SHP77 treated with DMSO at 0.1 percent for 48 hours (cell line): ENCODE measurements around the gene TMPRSS4.

Experiments
- DNase-seq: peaks from one replicate; lab custom pipeline; 2025; lab: John Stamatoyannopoulos, UW

TMPRSS4 gene

DNA sequence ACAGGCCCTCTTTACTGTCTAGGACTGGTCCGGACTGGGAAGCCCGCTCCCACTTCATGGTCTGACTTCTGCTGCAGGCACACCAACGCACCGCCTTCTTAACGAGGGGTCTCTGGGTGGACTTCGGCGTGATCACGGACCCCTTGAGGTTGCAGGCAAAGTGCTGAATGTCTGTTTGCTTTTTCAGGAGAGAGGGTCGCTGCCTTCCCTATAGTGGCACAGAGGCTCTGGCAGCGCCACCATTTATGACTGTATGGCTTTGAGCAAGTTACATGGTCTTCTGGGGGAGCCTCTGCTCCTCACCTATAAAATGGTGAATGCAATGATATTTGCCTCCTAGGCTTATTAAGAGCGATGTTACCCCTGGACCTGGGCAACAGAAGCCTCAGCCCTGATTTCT, 77.1 kb downstream of the TMPRSS4 start:
- DNase-seq, result no peak

DNA sequence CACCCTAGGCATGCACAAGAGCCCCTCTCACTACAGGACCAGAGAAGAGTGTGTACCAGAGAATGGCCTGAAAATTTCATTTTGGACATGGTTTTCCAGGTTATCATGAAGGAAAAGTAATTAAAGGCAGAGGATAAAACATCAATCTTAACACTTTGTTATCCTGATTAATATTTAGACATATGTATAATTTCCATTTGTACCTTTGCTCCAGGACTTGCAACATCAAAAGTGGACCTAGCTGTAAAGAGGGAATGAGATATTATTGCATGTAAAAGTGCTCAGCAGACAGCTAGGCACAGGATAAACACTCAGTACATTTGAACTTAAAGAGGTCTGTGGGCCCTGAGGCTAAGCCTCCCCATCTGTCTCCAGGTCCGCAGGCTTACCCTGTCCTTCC, 77.8 kb downstream of the TMPRSS4 start:
- no peak for DNase-seq

DNA sequence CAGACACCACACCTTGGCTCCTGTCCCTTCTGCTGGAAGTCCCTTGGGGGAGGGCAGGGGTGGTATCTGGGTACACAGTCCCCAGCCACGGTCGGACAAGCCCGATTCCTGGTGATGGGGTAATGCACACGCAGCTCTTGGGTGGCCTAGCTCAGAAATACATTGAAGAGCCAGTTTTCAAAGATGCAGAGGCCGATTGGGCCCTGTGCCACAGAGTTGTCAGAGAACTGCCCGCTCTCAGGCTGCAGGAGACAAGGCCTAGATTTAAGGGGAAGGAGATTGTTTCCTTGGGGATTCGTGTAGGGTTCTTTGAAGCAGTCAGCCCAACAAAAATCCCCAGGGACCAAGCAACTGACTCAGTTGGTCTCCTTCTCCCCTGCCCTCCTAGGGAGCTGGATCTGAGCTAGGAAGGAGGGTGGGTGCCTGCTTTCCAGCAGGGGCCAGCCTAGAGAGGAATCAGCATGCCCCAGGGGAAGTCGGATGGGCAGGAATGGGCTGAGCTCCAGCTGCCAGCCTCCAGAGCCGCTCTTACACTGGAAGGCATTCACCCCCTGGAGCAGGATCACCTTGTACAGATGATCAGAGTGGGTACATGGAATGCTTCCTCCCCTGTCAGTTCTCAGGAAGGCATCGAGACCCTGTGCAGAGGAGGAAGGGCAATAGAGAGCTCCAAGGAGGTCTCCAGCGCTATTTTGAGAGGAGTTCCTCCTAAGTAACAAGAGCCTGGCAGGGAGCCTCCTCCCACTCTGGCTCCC, 79.1 kb downstream of the TMPRSS4 start:
- no peak for DNase-seq

DNA sequence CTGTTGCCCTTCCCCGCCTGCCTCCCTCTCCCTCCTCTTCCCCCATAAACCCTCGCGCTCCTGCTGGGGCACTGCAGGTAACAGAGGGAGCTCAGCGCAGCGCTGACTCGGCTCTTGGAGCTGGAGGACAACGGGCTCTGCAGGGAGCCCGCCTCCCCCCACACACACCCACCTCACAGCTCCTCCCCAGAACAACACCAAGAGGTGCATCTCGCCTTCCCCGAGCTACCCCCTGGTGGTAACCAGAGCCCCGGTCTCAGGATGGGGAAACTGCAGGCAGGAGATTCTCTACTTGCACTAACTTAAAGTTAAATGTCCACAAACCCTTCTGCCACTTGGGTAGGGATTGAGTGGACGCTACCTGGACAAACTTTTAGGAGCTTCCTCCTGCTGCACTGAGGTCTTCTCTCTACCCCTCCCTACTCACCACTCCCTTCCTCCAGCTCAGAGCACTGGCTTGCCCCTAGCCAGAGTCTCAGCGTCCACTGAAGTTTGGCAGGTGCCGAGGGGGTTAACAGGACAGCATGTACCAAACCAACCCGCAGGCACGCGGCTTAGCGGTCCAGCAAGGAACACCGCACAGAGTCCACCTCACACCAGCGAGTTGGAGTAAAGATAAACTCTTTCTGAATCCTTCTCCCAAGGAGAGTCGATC, 79.8 kb downstream of the TMPRSS4 start:
- no peak for DNase-seq

DNA sequence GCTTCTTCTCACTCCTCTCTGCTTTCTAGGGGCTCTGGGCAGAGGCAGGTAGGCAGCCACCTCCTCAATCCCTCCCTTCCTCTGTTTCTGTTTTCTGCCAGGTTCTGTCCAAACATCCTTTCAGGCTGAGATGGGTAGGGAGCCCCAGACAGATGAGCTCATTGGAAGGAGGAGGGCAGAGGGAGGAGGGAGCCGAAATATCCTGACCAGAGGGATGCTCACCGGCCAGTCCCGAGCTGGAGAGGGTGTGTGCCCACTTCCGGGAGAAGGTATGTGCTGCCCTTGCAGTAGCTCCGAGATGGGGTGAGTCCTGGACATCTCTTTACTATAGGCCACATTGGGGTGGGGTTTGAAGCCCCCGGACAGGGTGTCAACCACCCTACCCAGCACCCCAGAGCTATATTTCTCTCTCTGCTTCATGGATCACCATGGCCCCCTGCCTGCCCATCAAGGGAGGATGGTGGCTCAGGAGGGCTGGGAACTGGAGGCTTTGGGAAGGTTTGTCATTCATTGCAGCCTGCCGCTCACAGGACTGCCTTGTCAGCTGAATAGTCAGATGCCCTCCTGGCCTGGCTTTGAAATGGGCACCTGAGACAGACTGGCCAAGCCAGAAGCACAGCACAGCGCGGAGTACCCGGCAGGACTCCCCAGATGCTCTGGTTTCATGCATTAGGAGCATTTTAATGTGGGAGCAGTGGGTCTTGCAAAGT, 80.5 kb downstream of the TMPRSS4 start:
- no peak for DNase-seq

DNA sequence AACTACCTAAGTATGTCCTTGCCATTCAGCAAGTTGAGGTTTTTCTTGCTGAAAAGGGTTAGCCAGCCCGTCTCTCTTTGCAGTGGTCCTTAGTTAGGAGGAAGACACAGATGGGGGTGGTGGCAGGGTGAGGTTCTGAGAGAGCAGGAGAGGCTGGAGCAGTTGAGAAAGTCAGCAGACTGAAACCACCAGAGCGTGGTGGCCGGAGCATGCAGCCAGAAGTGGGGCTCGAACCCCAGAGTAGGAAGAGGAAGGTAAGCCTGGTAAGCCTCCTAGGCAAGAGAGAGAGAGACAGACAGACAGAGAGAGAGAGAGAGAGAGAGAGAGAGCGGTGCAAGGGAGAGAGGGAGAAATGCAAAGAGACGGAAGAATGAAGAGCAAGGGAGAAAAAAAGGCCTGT, 84.9 kb downstream of the TMPRSS4 start:
- no peak for DNase-seq

DNA sequence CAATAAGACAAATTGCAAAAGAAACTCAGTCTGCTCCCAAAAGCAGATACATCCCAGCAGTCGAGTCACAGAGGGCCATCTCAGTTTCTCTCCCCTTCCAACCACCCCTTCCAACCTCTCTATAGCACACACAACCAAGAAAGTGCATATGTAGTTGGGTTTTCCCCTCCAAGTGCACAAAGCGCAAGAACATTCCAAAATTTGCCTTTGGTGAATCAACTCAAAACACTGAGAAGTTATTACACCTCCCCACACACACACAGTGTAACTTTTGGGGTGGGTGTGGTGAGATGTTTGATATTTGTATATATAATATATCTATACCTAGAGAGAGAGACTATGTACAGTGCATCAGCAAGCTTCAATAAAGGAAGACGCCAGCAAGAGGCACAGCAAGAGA, 86.0 kb downstream of the TMPRSS4 start:
- DNase-seq, result no peak

DNA sequence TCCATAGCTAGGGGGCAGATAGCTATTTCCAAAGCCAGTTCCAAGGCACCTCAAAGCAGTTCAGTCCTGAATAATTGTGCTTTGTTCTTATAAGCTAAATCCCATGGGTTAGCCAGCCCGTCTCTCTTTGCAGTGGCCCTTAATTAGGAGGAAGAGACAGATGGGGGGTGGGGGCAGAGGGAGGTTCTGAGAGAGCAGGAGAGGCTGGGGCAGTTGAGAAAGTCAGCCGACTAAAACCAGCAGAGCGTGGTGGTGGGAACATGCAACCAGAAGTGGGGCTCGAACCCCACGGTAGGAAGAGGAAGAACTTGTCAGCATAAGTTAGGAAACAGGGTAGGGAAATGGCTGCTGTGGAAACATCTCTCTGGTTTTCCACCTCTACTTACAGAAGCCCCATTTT, 86.6 kb downstream of the TMPRSS4 start:
- DNase-seq, result no peak

DNA sequence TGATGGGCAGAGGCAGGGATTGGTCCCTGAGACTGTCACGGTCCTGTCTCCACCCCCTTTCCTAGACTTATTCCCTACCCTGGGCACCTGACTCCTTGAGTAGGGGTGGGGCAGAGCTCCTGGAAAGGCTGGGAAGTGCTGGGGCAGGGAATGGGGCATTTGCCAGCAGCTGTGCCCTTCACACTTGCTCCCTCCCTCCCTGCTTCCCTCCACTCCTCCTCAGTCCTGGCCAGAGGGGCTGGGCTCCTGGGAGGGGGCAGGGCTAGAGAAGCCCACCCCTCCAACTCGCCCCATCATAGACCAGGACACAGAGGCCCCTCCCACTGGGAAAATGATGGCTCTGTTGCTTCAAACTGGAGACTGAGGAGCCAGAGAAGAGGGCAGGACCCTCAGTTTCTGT, 88.0 kb downstream of the TMPRSS4 start:
- no peak for DNase-seq

DNA sequence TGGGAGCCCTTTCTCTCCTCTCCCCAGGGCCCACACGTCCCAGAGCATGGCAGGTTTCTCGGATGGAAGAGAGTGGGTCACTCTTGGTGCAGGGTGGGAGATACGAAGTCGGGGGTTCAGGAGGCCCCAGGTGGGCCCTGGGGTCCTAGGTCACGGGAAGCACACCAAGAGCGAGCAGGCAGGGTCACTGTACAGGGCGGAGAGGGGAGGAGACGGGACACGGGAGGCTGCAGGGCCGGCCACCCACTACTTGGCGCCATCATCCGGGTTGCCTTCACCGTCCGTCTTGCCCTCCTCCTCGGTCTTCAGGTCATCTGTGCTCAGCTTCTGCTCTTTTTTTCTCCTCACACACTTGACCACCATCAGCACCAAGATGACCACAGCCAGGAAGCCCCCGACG, 89.8 kb downstream of the TMPRSS4 start:
- no peak for DNase-seq

DNA sequence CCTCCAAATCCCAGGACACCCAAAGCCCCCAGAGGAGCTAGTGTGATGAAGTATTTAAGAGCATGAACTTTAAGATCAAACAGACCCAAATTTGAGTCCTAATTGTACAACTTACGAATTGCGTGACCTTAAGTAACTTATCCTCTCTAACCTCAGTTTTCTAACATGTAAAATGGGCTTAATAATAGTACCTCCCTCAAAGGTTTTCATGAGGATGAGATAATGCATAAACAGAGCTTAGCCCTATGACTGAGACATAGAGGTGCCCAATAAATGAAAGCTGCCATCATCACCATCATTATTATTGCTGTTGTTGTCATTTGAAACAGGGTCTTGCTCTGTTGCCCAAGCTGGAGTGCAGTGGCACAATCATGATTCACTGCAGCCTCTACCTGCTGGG, 90.4 kb downstream of the TMPRSS4 start:
- no peak for DNase-seq

DNA sequence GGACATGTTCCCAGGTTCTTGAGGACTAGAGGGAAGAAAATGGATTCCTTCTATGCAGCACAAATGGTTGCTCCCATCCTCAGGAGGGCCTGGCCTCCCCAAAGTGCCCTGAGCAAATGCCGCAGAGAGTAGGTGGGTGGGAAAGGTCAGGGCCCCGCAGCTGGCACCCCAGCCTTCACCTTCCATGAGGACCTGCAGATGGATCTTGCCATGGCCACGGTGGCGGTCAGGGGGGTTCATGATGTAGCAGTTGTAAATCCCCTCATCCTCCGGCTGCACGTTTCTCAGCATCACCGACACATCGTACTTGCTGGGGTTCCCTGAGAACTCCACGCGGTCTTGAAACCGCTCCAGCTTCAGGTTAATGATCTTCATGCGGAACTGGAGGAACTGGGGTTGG, 91.0 kb downstream of the TMPRSS4 start:
- DNase-seq, result no peak

DNA sequence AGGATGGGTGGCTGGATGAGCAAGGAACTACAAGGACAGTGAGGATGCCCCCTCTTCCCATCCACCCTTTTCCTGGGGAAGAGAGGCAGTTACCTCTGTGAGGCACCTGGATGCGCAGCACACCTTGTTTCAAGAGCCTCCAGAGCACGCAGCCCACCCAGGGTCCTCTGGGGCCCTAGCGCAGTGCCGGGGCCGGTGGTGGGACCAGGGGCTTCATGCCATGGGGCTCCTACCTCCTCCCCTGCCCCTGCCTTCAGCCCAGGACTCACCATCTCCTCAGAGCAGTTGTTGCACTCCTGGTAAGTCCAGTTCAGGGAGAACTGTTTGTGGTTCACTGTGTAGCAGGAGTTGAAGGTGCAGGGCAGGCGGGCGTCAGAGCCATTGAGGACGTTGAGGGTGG, 91.4 kb downstream of the TMPRSS4 start:
- no peak for DNase-seq

DNA sequence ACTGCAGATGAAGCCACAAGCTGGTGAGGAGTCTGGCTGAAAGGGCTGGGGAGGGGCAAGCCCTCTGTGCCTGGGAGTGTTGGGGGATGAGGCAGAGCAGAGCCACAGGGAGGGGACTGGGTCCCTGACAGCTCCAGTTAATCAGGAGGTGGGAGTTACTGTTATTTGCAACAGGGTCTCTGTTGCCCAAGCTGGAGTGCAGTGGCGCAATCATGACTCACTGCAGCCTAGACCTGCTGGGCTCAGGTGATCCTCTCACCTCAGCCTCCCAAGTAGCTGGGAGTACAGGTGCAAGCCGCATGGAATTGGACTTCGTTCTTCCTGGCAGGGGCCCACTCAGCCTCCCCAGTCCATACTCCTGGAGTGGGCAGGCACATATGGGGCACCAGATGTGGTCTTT, 91.9 kb downstream of the TMPRSS4 start:
- DNase-seq, result no peak

DNA sequence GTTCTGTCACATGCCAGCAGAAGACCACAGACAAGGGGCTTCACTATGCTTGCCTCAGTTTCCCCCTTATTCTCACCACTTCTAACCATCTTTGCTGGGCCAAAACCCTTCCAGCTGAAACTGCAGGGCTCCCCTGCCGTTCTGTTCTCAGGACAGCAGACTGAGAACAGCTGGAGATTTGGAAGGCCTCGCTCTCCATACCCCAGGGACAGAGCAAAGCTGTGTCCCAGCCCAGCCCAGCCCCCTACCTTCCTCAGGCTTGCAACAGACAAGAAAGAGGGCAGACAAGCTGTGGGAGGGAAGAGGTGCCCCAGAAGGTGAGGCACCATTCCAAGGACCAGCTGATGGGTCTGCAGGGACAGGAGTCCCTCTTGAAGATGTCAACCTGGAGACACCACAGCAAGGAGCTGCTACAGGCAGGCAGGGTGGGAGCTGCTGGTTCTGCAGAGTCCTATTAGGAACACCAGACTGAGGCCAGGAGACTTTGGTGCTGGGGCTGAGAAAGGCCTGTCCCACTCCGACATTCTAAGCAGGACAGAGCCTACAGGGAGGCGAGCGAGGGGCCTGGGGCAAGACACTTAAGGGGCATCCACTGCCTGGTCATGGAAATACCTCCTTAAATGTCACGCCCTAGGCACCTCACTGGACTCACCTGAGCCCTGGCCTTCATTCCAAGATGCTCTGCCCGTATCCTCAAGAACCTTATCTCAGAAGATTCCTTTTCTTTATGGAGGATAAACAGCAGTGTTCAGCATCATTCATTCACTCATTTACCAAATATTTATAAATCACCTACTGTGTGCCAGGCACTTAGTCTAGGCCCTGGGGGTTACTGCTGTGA, 92.6 kb downstream of the TMPRSS4 start:
- DNase-seq, result no peak

DNA sequence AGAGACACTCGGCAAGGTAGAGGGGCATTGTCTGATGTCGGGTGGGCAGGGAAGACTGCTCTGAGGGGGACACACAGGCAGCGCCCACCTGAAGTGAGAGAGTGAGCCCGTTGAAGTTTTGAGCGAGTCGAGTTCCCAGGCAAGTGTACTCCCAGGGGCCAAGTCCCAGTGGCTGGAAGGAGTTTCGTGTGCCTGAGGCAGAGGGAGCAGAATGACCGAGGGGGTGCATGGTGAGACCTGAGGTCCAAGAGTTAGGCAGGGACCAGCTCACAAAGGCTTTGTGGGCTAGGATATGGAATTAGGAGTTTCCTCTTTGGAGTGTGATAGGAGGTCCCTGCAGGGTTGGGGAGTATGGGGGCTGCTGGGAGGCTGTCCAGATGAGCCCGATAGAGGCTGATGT, 93.4 kb downstream of the TMPRSS4 start:
- DNase-seq, result no peak

DNA sequence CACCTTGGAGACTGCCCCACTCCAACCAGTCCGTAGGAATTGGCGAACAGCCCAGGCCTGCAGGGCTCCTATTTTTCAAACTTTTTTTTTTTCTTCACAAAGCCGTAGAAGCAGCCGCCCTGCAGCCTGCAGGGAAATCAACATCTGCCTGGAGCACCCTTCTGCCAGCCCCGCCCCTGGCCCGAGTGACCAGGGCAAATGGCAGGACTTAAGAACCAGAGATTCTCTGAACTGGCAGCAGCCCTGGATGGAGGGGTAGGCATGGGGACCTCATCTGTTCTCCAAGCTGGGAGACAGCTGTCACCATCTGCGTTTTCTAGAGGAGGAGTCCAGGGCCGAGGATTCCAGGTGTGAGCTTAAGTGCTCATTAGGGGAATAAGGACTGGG, 94.0 kb downstream of the TMPRSS4 start:
- no peak for DNase-seq
